GM21447 (cell line): ENCODE results near the gene ETV1.

Experiments
- ATAC-seq: cut with Tn5 transposase; IDR thresholded peaks from one replicate; pipeline ENCODE4 v1.9.1; 2021; ENCODE audit not compliant: unreplicated experiment

ETV1 gene

DNA sequence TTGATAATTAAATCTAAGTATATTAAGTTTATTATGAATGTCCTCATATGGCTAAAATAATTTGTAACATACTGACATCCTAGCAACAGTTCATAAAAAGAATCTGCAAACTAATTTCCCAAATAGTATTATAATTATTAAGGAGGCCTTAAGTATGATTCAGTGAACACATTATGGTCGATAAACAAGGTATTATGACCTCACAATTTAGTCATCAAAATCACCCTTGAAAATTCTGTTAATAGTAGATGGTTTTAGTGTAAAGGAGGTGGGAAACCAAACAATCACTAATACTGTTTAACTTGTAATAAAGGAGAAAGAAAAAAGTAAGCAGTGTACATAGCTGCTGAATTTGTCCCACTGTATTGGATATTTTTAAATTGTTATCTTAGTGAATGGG lies 2.1 kb downstream of the ETV1 start:
- ATAC-seq: no peak

- ATAC-seq: no peak
Measured at GRCh38 chr7:13986208-13986607, 3.3 kb downstream of the ETV1 start.

- no peak for ATAC-seq
Measured at GRCh38 chr7:13984831-13985685, 4.4 kb downstream of the ETV1 start.

- ATAC-seq: no peak
Measured at GRCh38 chr7:13984061-13984460, 5.4 kb downstream of the ETV1 start.

- no peak for ATAC-seq
Measured at GRCh38 chr7:13982940-13983677, 6.4 kb downstream of the ETV1 start.

GRCh38 chr7:13981070-13981469 lies 8.4 kb downstream of the ETV1 start:
- ATAC-seq: no peak

- ATAC-seq: no peak
Measured at GRCh38 chr7:13980474-13980873, 9.0 kb downstream of the ETV1 start.

DNA sequence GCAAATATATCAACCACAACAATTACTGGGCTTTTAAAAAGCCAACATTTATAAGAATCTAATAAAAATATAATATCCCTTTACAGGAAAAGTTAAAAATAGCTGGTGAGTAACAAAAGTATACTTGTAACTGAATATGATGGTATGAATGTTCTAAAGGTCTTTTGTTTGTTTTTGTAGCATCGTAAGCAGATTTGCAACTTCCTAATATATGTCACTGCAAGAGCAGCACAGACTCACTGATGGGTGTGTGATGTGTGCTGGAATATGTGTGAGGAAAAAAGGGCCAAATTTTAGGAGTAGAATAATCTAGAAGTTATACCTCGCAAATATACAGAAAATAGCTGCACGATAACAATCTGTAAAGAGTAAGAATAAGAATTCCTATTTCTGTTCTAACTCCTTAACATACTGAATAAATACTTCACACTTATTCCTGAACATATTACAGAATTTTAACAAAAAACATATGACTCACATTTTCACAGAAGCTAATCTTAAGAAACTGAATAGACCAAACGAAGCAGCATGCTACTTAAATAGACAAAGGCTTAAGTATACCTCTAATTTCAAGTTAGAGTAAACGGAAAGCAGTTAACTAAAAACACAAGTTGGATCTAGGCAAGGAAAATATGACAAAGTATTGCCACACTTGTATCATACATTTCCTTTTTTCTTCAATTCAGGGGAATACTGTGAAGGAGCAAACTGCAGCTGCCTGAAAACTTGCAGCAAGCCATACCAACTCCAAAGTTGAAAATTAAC lies 9.6 kb downstream of the ETV1 start:
- ATAC-seq: no peak

DNA sequence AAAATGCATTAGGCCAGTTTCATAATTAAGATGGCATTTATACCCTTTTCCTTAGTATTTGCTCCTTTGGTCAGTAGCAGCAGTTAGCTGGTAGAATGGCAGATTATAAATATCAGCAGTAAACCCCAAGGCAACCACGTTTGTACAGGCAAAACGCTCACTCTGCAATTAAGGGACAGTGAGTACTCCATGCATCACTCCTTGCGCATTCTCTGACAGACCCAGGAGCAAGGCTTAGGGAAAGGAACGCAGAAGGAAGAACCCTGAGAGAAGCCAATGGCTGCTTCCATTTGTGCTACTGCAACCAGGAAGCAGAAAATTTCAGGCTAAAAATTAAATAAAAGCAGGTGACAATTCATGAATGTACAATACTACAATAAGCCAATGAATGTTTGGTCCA lies 12.9 kb downstream of the ETV1 start:
- no peak for ATAC-seq

DNA sequence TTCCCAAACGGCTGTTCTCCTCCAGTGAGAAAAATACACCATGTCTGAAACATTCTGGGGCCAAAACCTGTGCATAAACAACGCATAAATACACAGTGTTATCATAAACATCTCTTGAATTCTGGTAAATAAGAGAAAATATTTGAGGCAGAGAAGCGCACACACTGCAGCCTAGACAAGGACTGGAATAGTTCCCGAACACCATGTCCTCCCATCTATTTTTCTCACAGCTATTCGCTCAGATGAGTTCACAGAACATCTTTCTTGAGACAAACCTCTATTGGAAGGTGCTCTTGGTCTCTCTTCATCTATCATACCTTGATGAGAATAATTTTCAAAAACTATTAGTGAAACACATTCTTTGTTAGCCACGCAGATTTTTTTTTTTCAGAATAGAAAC lies 24.4 kb downstream of the ETV1 start:
- no peak for ATAC-seq

- ATAC-seq: no peak
Measured at GRCh38 chr7:13963925-13964324, 25.5 kb downstream of the ETV1 start.

- no peak for ATAC-seq
Measured at GRCh38 chr7:13955494-13955893, 34.0 kb downstream of the ETV1 start.

GRCh38 chr7:13953368-13953767 lies 36.1 kb downstream of the ETV1 start:
- ATAC-seq: no peak

GRCh38 chr7:13952921-13953320 lies 36.5 kb downstream of the ETV1 start:
- no peak for ATAC-seq

GRCh38 chr7:13949939-13950338 lies 39.5 kb downstream of the ETV1 start:
- ATAC-seq: no peak

- no peak for ATAC-seq
Measured at GRCh38 chr7:13949445-13949844, 40.0 kb downstream of the ETV1 start.

- ATAC-seq: no peak
Measured at GRCh38 chr7:13948019-13948801, 41.3 kb downstream of the ETV1 start.

DNA sequence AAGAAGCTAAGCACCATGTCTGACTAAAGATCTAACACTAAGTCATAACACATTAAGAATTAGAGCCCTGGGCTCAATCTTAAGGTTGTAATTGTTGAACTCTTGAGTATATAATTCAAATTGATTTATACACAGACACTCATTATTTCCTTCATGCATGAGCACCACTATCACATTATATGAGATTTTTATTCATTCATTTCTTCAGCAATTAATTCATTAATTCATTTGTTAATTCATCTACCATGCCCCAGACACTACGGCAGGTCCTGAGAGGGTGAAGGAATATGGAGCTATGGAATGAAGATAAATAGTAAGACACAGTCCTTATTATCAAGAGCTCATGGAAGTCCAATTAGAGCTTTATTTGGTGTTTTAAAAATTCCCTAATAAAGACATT lies 41.9 kb downstream of the ETV1 start:
- ATAC-seq: no peak

DNA sequence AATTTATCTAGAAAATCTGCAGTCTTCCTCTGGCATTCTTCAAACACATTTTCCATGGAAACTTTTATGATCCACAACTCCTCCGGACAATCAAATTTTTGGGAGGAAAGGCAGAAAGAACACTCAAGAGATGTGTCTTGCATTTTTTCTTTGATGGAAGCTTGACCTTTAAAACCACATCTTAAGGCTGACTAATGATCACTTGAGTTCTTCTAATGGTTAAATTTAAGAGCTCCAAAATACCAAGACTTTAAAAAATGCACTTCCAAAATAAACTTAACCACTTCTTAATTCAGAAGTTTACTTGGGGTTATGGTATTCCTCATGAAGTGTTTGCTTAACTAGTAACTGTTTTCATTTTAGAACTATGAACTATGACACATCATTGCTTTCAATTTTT lies 43.3 kb downstream of the ETV1 start:
- ATAC-seq: no peak

- no peak for ATAC-seq
Measured at GRCh38 chr7:13945670-13946069, 43.8 kb downstream of the ETV1 start.

- no peak for ATAC-seq
Measured at GRCh38 chr7:13933536-13933935, 55.9 kb downstream of the ETV1 start.
